Inferior parietal cortex (tissue), 1 donor: ENCODE data around the gene CAMSAP1.
"Not testable (repeated sequence)": the region's sequence is repeated elsewhere in the genome, so short reads cannot be mapped to it uniquely, and the experiment has no call there.

Experiments used
- DNase-seq: peaks from one replicate; pipeline ENCODE4 v3.0.0-alpha.2; 2016; ENCODE audit errors: extremely low spot score

Gene CAMSAP1

GRCh38 chr9:135921749-135922310 lies 14.5 kb upstream of the CAMSAP1 start:
- no peak for DNase-seq

GRCh38 chr9:135920973-135921585 lies 13.7 kb upstream of the CAMSAP1 start:
- DNase-seq, result no peak

GRCh38 chr9:135920256-135920930 lies 13.0 kb upstream of the CAMSAP1 start:
- no peak for DNase-seq

GRCh38 chr9:135919318-135919890 lies 12.1 kb upstream of the CAMSAP1 start:
- no peak for DNase-seq

- not testable (repeated sequence) for DNase-seq
These were observed 8.9 kb upstream of the CAMSAP1 start for GRCh38 chr9:135916227-135916626.

- no peak for DNase-seq
These were observed 7.6 kb upstream of the CAMSAP1 start for GRCh38 chr9:135914921-135915320.

GRCh38 chr9:135911233-135911632 lies 3.9 kb upstream of the CAMSAP1 start:
- DNase-seq, result not testable (repeated sequence)

- DNase-seq, result no peak
These were observed 3.4 kb upstream of the CAMSAP1 start for GRCh38 chr9:135910757-135911156.

- no peak for DNase-seq
These were observed 2.9 kb upstream of the CAMSAP1 start for GRCh38 chr9:135910216-135910615.

GRCh38 chr9:135909371-135909770 lies 2.0 kb upstream of the CAMSAP1 start:
- no peak for DNase-seq

GRCh38 chr9:135908754-135909204 lies 1.4 kb upstream of the CAMSAP1 start:
- DNase-seq, result no peak

- DNase-seq, result no peak
These were observed 877 bp upstream of the CAMSAP1 start for GRCh38 chr9:135908093-135908753.

GRCh38 chr9:135907006-135907430 lies 328 bp downstream of the CAMSAP1 start:
- no peak for DNase-seq

- DNase-seq, result peak; percentile 53
These were observed 898 bp downstream of the CAMSAP1 start for GRCh38 chr9:135906291-135907005.

GRCh38 chr9:135905380-135906258 lies 1.7 kb downstream of the CAMSAP1 start:
- DNase-seq, result peak; percentile 41

- no peak for DNase-seq
These were observed 3.4 kb downstream of the CAMSAP1 start for GRCh38 chr9:135903786-135904520.

GRCh38 chr9:135903358-135903656 lies 4.0 kb downstream of the CAMSAP1 start:
- no peak for DNase-seq

- no peak for DNase-seq
These were observed 4.5 kb downstream of the CAMSAP1 start for GRCh38 chr9:135902655-135903357.

- no peak for DNase-seq
These were observed 5.5 kb downstream of the CAMSAP1 start for GRCh38 chr9:135901826-135902225.
